ENCODE results near the gene FHOD3.

Gene FHOD3

DNA sequence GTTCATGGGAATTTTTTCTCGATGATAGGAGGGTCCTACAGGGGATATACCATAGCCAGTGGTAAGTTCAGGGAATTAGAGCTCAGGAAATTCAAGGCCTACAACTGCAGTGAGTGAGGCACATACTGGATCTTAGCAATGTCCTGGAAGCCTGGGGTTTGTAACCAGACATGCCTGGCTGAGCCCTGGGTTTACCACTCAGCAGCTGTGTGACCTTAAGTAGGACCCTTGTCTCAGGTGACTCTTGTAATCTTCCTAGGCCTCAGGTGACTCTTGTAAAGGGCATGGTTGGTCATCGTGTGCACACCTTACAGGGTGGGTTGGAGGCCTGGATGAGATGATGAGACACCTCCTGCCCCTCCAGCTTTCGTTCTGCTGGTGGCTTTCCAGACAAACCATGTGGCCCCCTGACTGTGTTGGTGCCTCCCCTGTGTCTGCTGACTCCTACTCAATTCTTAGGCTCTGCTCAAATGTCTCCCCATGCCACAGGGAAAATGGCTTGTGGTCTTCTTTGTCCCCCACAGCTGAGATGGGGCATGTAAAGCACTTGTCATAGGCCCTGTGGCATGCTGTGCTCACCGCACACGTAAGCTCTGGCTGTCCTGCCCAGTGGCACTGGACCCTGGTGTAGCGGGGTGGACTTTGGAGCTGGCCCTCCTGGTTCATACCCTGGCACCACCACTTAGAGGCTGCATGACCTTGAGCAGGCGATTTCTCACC, 94.1 kb downstream of the FHOD3 start:
- TF ChIP-seq, protein P1, sequence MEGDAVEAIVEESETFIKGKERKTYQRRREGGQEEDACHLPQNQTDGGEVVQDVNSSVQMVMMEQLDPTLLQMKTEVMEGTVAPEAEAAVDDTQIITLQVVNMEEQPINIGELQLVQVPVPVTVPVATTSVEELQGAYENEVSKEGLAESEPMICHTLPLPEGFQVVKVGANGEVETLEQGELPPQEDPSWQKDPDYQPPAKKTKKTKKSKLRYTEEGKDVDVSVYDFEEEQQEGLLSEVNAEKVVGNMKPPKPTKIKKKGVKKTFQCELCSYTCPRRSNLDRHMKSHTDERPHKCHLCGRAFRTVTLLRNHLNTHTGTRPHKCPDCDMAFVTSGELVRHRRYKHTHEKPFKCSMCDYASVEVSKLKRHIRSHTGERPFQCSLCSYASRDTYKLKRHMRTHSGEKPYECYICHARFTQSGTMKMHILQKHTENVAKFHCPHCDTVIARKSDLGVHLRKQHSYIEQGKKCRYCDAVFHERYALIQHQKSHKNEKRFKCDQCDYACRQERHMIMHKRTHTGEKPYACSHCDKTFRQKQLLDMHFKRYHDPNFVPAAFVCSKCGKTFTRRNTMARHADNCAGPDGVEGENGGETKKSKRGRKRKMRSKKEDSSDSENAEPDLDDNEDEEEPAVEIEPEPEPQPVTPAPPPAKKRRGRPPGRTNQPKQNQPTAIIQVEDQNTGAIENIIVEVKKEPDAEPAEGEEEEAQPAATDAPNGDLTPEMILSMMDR (IDR thresholded peaks at IDR 0.05; ENCODE audit: low read depth, low read length), result no peak
- no peak for DNase-seq (ENCODE audit: extremely low read depth, low read depth)

DNA sequence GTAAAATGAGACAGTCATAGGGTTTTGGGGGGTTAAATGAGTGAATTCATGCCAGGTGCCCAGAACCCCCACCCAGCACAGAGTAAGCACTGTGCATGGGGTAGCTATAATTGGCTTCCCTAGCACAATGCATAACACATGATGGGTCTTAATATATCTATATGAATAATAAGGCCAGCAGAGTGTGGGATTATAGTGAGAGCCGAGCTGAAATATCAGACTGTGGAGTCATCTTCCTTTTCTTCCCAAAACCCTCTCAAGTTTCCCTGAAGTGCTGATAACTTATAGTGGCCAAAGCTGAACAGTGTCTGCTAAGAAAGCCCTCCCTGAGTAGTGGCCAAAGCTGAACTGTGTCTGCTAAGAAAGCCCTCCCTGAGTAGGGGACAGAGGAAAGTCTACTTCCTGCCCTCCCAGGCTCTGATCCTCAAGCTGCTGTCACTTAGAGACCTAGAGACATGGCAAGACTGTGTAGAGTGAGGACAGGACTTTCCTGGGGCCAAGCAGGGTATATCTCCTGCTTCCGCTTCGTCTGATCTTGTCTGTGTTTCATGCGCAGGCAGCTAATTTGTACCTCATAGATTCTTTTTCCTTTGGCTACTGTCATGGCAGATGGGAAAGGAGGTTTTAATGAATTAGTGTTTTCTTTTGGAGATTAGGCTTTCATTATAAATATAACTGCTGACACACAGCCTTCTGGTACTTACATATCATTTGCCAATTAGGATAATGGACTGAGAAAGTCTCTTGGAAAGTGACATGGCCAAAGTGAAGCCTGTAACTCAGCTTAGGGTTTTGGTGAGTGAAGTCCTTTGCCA, 94.9 kb downstream of the FHOD3 start:
- TF ChIP-seq, protein P1 (IDR thresholded peaks at IDR 0.05; ENCODE audit: low read depth, low read length), result no peak
- no peak for DNase-seq (ENCODE audit: extremely low read depth, low read depth)

GRCh38 chr18:36392979-36393287, 95.4 kb downstream of the FHOD3 start:
- TF ChIP-seq, protein P1 (IDR thresholded peaks at IDR 0.05; ENCODE audit: low read depth, low read length), result no peak

DNA sequence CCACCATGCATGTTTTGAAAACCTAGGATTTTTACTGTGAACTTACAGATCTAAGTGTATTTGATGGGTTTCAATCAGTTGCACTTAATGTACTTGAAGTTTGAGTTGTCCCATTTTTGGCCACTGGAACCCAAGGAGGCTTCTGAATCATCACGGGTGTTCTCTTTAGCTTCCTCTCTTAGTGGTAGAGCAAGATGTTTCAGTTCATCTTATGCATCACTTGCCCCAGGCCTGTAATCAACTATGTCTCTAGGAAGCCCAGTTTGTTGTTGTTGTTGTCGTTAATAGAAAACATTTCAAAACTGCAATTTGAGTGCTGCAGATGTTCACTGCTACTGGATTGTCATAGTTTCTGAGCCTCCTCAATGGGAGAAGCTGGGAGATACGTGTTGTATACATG, 97.0 kb downstream of the FHOD3 start:
- TF ChIP-seq, protein P1 (IDR thresholded peaks at IDR 0.05; ENCODE audit: low read depth, low read length), result no peak
- DNase-seq (ENCODE audit: extremely low read depth, low read depth), result no peak

More at GRCh38 chr18:36392979-36393287, 95.4 kb downstream of the FHOD3 start:
- DNase-seq (ENCODE audit: extremely low read depth, low read depth), result no peak

DNA sequence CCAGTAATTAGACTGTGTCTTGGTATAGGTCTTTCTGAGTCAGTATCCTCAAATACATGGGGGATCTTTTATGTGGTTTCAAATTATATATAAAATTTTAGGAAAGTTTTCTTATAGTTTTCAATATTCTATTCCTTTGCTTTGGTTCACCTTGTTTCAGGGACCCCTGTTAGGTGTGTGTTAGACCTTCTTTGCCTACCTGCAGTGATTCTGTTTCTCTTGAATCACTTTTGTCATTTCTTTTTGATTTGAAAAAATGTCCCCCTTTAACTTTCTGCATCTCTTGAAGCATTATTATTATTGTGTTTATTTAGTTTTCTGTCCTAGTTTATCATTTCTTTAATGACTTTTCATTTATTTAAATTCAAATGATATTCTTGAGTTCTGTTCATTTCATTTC, 98.7 kb downstream of the FHOD3 start:
- no peak for DNase-seq (ENCODE audit: extremely low read depth, low read depth)
- TF ChIP-seq, protein P1 (IDR thresholded peaks at IDR 0.05; ENCODE audit: low read depth, low read length), result no peak

DNA sequence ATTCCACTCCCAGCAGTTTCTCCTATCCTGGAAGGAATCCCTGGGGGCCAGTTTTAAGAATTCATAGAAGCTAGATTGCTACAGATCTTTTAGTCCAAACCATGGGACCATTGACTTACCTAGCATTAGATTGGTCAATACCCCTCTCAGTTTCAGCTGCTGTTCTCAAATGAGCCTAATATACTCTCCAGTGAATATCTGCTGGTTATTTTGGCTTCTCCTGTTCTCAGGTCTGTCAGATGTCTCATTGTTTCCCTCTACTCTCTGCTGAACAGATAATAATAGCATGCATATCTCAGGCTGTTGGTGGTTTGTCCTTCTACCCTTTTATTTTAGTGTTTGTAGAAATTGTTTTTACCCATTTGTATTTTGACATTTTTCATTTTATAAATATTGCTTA, 99.5 kb downstream of the FHOD3 start:
- no peak for DNase-seq (ENCODE audit: extremely low read depth, low read depth)
- TF ChIP-seq, protein P1 (IDR thresholded peaks at IDR 0.05; ENCODE audit: low read depth, low read length), result no peak

- no peak for DNase-seq (ENCODE audit: extremely low read depth, low read depth)
- TF ChIP-seq, protein P1 (IDR thresholded peaks at IDR 0.05; ENCODE audit: low read depth, low read length), result no peak
These were observed 100.9 kb downstream of the FHOD3 start for GRCh38 chr18:36398419-36398818.

Measured in AG09319 (cell line).